GM12873 (cell line): ENCODE data around the gene FTO.

Experiments used
- CTCF ChIP-seq: IDR thresholded peaks from 2 replicates; pipeline ENCODE4 v1.5.1; 2012; ENCODE audit warnings: low read depth, mild to moderate bottlenecking, moderate library complexity, low read length, control low read depth; ENCODE audit not compliant: insufficient read depth; ENCODE audit errors: missing control alignments

The FTO gene

GRCh38 chr16:53925526-53925925, 221.6 kb downstream of the FTO start:
- no peak for TF ChIP-seq CTCF

GRCh38 chr16:53926209-53926608, 222.3 kb downstream of the FTO start:
- TF ChIP-seq CTCF = no peak

GRCh38 chr16:53932975-53933374, 229.0 kb downstream of the FTO start:
- no peak for TF ChIP-seq CTCF

GRCh38 chr16:53933407-53933806, 229.5 kb downstream of the FTO start:
- no peak for TF ChIP-seq CTCF

- no peak for TF ChIP-seq CTCF
These were observed 232.1 kb downstream of the FTO start for GRCh38 chr16:53936052-53936451.

- TF ChIP-seq CTCF = no peak
These were observed 232.6 kb downstream of the FTO start for GRCh38 chr16:53936529-53936928.

GRCh38 chr16:53937161-53937880, 233.4 kb downstream of the FTO start:
- no peak for TF ChIP-seq CTCF
